Stomach (tissue), 4 donors: ENCODE data around the gene UBE2U.

Source experiments
- CTCF ChIP-seq, 7 experiments: fragments of 450-650 bp in 4 of 7; fragments of 200-600 bp in 3 of 7; sonication (generic) in 3 of 7; IDR thresholded peaks; one replicate each; pipeline ENCODE4 v1.5.1; 2016 to 2019; ENCODE audit warnings: antibody characterized with exemption in 7 of 7, control low read depth in 2 of 7, mild to moderate bottlenecking in 1 of 7
- POLR2AphosphoS5 ChIP-seq, 3 donors: sonication (generic); formaldehyde crosslinking; IDR thresholded peaks; one replicate each; pipeline ENCODE4 v1.6.1; 2016; ENCODE audit warnings: antibody characterized with exemption in 3 of 3

GRCh38 chr1:64209221-64209620, 5.8 kb downstream of the UBE2U start:
- TF ChIP-seq CTCF (IDR thresholded peaks at IDR 0.05) (no peak), POLR2AphosphoS5 (IDR thresholded peaks at IDR 0.05) (no peak)
